HG03135 (cell line): ENCODE results near the gene CHD8.
"Not testable (repeated sequence)": the region's sequence is repeated elsewhere in the genome, so short reads cannot be mapped to it uniquely, and the experiment has no call there.

Source experiments
- ATAC-seq: cut with Tn5 transposase; IDR thresholded peaks from one replicate; pipeline ENCODE4 v1.9.1; 2021; ENCODE audit warnings: mild to moderate bottlenecking, moderate library complexity; ENCODE audit not compliant: unreplicated experiment

CHD8 gene

DNA sequence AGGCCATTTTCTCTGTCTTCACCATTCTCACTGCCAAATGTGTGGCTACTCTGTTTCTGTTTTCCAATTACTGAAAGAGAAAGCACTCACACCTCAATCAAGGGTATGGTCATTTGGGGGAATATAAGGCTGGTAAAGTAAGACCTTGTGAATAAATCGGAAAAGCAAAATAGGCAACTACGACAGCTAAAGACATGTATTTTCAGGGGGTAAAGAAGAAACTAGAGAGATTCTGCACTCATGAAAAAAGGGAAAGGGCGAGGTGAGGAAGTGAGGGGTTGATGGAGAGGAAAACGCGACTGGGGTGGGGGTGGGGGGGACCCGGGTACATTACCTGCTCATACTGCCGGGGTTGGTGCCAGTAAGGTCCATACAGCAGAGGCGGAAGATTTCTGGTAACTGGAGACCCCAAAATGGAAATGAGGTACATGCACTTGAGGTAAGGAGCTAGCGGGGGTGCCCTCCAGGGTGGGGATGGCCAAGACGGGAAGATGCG, 19.3 kb downstream of the CHD8 start:
- ATAC-seq, result no peak

DNA sequence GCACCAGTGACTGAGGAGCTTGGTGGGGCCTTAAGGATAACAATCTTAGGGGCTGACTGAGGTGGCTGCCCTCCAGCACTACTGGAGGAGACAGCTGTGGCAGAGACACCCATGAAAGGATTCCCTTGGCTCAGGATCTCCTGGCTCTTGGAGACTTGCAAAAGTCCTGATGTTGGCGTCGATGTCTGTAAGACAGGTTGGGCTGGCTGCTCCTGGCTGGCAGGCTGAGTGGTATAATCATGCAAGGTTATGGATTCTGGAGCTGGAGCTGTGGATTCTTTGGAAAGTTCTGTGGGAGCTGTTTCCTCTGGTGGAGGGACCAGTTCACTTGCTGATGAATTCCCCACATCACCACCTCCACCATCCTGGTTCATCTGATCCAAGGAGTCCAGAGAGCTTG, 24.8 kb downstream of the CHD8 start:
- ATAC-seq, result no peak

- ATAC-seq, result no peak
These were observed 27.0 kb downstream of the CHD8 start for GRCh38 chr14:21428930-21429329.

DNA sequence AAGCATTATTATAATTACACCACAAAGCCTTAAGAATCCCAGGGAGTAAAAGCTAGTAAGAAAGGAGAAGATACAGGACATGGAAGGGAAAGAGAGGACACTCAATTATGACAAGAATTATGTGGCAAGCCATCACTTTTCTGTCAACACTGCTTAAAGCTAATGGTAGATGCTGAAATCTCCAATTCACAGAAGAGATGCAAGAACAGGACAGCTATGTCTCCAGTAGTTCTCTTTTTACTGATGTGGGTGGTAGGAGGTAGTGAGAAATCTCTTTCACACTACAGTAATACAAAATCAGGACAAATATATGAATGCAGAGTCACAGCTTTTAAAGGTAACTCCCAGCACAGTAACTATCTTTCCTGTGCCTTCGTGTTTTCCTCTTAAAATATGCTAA, 29.2 kb downstream of the CHD8 start:
- ATAC-seq, result no peak

- no peak for ATAC-seq
These were observed 36.4 kb downstream of the CHD8 start for GRCh38 chr14:21419528-21419927.

- ATAC-seq, result no peak
These were observed 40.6 kb downstream of the CHD8 start for GRCh38 chr14:21415329-21415728.

DNA sequence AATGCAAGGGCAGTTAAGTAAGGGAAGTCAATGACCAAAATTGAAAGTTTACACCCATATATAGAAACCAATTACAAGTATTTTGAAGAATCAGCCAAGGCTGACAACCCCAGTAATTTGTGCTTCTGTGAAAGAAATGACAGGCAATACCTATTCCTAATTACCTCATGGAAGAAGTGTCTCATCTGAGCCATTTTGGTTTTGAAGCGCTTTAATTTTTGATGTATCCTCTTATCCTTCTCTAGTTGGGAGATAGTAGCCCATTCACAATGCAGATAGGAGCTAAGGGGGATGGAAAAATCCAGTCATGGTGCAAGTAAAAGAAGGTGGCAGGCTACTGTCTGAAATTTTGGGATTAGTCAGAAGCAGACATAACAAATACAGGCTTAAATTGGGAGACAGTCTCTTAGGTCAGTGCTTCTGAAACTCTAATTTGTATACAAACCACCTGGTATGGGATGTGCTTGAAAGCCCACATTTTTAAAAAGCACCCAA, 41.7 kb downstream of the CHD8 start:
- ATAC-seq, result no peak

GRCh38 chr14:21408147-21408546, 47.8 kb downstream of the CHD8 start:
- no peak for ATAC-seq

DNA sequence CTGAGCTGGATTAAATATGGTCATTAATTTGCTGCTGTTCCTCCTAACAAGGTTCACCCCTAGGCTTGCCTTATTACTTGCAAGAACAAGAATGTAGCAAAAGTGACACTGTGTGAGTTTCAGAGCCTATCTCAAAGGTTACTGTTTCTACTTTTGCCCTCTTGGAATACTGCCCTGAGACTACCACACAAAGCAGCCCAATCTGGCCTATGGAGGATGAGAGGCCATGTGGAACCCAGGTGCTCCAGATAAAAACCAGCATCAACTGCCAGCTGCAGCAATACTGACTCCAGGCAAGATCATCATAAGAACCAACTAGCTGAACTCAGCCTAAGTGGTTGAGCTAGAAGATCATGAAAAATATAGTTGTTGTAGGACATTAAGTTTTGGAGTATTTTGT, 49.7 kb downstream of the CHD8 start:
- ATAC-seq, result no peak

- ATAC-seq, result no peak
These were observed 50.8 kb downstream of the CHD8 start for GRCh38 chr14:21405097-21405496.

GRCh38 chr14:21399311-21399870, 56.5 kb downstream of the CHD8 start:
- ATAC-seq, result no peak

- no peak for ATAC-seq
These were observed 57.0 kb downstream of the CHD8 start for GRCh38 chr14:21398901-21399300.

DNA sequence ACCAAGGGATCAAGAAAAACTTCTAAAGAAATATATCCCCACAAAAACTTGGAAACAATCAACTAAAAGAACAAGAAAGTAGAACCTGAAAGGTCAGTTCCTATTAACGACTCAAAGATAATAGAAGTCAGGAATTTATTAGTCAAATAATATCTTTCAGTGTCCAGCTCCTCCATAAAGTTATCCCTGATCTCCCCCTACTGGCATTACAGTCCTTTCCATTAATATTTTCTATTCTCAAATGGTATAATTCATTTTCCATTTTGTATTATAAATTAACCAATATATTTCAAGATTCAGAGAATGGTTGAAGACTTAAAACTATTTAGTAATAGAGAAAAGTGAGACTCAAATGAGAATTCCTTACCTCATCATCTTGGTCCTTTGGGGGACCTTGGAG, 60.5 kb downstream of the CHD8 start:
- ATAC-seq, result no peak

DNA sequence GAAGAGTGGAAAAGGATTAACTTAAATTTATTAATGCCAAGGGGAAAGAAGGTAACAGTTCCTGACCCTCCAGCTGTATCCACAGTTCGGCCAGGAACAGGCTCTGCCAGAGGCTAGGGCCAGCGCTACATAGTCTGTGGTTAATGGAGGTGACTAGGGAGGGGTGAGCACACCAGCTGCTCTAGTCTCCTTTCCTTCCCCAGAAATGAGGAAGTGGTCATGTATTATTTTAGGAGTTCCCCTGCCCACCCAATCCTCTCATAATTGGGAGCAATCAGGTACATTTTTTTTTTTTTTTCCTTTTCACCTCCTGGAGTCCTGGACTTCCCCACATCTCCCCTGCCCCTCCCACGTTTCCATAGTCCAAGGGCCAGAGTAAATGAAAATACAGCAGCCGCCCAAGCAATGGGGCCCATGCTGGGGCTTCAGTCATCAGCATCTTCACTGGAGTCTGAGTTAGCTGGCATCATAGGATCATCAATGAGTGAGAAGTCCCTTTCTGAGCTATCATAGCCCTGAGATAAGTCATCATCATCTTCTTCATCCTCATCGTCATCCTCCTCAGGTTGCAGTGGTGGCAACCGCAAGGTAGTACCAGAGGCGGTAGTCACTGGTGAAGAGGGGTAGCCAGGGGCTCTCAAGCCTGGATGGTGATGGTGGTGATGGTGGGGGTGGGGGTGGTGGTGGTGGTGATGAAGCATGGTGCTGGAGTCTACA, 70.6 kb downstream of the CHD8 start:
- no peak for ATAC-seq

DNA sequence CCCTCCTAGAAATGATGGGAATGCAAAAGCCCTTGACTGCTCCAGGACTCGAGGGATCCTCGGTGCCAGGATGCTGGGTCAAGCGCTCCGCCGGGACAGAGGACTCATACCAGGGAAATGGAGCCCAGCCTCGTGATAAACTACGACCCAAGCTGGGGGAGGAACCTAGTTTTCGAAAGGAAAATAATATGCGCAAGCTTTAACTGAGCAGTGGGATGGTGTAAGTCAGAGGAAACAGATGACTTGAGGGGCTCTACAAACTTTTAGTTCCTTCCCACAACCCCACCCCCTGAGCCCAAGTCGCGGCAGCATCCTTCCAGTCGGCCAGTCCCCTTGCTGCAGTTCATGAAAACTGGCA, 71.5 kb downstream of the CHD8 start:
- peak; percentile 34 for ATAC-seq

GRCh38 chr14:21383848-21384493, 72.0 kb downstream of the CHD8 start, which contains the start of gene SUPT16H:
Gene SUPT16H (minus strand): TSS chr14:21384019. CDS start chr14:21383927, 92 bp downstream.
- peak; percentile 89 for ATAC-seq

- peak; percentile 35 for ATAC-seq
These were observed 72.8 kb downstream of the CHD8 start for GRCh38 chr14:21382886-21383847.

GRCh38 chr14:21382095-21382494, 73.8 kb downstream of the CHD8 start:
- ATAC-seq, result no peak

- ATAC-seq, result no peak
These were observed 76.6 kb downstream of the CHD8 start for GRCh38 chr14:21379338-21379737.

DNA sequence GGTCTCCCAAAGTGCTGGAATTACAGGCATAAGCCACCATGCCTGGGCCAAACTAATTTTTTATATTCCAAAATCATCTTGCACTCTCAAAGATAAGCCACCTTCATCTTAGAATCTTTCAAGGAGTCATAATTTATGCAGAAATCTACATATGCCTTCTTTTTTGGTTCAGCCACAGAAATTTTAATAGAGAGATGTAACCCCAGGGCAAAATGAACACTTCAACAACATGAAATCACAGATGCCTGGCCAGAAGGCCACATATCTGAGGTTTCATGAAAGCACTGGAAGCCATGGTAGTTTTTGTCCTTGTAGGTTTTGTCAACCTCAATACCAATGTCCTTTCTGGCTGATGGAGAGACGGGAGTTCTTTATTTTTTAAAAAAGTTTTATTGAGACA, 81.9 kb downstream of the CHD8 start:
- ATAC-seq, result no peak

- ATAC-seq, result not testable (repeated sequence)
These were observed 83.1 kb downstream of the CHD8 start for GRCh38 chr14:21372814-21373213.
